OCI-LY3 (cell line): ENCODE measurements around the gene MED10.

ENCODE experiments used
- EZH2phosphoT487 ChIP-seq: fragments of 200-600 bp; shearing (Covaris generic); IDR thresholded peaks from 2 replicates; pipeline ENCODE4 v1.6.1; 2018; ENCODE audit warnings: antibody characterized with exemption, mixed run types, low read depth
- TF ChIP-seq, protein P1 (sequence below): fragments of 200-600, 300-600 bp; sonication (generic); IDR thresholded peaks from 2 replicates; pipeline ENCODE4 v1.5.1; 2014; ENCODE audit warnings: antibody characterized with exemption, low read length, low read depth

DNA sequence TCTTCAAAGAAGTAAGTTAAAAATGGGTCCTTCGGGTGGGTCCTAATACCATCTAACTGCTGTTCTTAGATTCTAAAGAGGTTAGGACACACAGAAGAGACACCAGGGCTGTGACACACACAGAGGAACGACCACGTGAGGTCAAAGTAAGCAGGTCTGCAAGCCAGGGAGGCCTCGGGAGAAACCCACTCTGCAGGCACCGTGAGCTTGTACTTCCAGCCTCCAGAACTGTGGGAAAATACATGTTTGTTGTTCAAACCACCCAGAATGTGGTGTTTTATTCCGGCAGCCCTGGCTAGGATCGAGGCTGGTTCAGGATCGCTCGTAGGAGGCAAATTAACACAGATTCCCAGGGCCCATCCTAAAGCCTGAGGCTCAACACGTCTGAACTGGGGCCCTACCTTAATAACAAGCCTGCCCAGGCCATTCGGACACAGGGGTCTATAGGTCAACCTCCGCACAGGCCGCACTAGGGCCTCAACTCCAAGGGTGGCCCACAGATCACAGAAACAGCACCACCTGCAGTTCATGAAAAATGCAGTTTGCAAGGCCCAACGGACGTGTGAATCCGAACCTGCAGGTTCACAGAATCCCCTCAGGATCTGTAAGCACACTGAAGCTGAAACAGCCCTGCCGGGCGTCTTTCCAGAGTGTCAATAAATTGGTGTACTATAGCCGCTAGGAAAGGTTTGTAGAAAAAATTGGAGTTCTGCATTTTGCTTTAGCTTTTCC lies 7.1 kb downstream of the MED10 start:
- TF ChIP-seq, protein P1, sequence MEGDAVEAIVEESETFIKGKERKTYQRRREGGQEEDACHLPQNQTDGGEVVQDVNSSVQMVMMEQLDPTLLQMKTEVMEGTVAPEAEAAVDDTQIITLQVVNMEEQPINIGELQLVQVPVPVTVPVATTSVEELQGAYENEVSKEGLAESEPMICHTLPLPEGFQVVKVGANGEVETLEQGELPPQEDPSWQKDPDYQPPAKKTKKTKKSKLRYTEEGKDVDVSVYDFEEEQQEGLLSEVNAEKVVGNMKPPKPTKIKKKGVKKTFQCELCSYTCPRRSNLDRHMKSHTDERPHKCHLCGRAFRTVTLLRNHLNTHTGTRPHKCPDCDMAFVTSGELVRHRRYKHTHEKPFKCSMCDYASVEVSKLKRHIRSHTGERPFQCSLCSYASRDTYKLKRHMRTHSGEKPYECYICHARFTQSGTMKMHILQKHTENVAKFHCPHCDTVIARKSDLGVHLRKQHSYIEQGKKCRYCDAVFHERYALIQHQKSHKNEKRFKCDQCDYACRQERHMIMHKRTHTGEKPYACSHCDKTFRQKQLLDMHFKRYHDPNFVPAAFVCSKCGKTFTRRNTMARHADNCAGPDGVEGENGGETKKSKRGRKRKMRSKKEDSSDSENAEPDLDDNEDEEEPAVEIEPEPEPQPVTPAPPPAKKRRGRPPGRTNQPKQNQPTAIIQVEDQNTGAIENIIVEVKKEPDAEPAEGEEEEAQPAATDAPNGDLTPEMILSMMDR: no peak
- TF ChIP-seq EZH2phosphoT487: no peak
